GM12874 (cell line): ENCODE measurements around the gene CIB4.

Experiments used
- TF ChIP-seq, protein P1 (sequence below): IDR thresholded peaks from 2 replicates; pipeline ENCODE4 v1.5.1; 2011; ENCODE audit warnings: low read depth, mild to moderate bottlenecking, control low read depth, low read length, moderate library complexity; ENCODE audit not compliant: insufficient read depth

The CIB4 gene

DNA sequence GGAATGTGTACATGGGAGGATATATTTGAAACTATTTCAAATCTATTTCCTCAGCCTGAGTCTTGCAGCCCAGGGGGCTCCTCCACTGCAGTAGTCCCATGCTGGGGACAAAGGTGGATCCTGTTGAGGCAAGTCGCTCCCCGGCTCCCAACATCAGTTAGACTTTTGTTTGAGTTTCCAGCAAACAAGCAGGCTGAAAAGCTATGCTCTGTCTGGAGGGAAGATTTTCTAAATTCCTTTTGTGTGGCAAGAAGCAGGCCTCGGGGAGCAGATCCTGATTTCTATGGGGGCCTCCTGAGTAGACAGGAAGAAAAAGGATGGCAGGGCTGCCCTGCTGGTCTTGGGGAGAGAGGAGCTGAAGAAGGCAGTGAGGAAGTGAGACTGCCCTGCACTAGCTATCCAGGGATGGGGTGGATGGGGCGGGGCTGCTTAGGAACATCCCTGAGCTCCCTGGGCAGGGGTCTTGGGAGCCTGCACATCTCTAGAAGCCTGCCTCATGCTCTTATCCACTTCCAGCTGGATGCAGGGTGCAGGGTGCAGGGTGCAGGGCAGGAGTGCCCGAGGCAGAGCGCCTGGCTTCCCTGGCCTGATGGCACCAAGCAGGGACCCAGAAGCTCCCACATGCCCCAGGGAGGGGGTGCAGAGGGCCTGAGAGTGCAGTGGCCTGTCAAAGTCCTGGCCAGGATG is 6.0 kb upstream of the CIB4 start:
- TF ChIP-seq, protein P1, sequence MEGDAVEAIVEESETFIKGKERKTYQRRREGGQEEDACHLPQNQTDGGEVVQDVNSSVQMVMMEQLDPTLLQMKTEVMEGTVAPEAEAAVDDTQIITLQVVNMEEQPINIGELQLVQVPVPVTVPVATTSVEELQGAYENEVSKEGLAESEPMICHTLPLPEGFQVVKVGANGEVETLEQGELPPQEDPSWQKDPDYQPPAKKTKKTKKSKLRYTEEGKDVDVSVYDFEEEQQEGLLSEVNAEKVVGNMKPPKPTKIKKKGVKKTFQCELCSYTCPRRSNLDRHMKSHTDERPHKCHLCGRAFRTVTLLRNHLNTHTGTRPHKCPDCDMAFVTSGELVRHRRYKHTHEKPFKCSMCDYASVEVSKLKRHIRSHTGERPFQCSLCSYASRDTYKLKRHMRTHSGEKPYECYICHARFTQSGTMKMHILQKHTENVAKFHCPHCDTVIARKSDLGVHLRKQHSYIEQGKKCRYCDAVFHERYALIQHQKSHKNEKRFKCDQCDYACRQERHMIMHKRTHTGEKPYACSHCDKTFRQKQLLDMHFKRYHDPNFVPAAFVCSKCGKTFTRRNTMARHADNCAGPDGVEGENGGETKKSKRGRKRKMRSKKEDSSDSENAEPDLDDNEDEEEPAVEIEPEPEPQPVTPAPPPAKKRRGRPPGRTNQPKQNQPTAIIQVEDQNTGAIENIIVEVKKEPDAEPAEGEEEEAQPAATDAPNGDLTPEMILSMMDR = no peak

DNA sequence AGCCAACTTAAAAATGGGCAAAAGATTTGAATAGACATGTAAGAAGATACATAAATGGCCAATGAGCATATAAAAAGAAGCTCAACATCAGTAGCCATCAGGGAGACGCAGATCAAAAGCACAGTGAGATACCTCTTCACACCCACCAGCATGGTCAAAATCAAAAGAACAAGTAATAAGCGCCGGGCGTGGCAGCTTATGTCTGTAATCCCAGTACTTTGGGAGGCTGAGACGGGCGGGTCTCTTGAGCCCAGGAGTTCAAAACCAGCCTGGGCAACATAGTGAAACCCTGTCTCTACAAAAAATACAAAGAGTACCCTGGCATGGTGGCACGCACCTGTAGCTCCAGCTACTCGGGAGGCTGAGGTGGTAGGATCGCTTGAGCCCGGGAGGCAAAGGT is 4.6 kb upstream of the CIB4 start:
- TF ChIP-seq, protein P1 = no peak

DNA sequence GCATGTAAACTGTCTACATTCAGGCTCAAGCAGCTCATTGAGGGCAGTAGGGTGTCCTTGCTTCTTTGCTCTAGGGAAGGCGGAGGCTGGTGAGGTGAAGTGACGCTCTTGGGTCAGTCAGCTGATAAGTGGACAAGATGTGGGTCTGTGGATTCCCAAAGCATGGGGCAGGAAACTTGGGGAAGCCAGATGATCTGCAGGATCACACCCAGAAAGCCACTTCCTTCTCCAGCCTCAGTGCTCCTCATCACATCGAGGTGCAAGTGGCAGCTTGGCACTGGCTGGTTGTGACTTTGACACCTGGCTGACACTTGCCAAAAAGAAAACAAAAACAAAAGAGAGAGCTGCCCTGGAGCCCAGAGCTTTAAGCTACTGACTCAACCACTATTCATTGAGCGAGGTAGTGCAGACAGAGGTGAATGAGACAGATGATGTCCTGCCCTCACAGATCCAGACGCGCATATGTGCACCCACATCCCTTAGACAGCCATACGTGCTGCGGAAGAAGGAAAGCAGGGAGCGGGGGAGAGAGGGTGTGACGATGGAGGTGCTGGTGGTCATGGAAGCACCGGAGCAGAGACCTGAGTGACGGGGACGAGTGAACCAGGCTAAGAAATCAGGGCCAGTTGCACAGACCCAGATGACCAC is 3.1 kb upstream of the CIB4 start:
- TF ChIP-seq, protein P1 = no peak

DNA sequence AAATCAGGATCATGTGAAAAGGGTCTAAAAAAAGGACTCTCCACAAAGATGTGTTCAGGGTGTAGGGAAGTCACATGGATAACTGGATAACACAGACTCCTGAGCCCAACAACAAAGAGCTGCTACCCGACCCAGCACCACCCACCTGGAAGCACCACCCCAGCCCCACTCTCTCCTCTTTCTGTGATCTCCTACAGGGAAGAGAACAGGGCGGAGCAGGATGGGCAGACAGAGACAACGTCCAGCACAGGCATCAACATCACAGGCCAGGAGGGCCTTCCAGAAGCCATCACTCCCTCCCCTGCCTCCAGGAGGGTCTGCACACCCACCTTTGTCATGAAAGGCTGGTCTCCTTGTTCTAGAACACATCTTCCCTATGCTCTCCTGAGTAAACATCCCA is 1.3 kb upstream of the CIB4 start:
- TF ChIP-seq, protein P1 = no peak

DNA sequence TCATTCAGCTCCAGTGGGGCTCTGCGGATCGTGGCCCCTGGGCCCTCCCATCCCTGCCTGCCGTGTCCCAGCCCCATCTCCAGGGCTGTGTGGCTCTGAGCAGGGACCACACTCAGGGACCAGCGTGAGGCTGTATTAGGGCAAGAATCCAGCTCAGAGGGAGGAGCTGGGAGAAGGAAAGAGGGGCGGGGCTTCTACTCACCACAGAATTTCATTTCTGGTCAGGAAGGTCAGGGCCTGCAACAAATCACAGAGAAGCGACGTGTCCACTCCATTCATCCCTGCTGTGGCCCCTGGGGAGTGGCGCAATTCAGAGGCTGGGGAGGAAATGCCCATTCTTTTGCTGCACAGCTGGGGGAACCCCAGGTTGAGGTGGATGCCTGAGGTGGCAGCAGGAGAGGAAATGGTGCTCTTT is 828 bp downstream of the CIB4 start:
- TF ChIP-seq, protein P1 = no peak

DNA sequence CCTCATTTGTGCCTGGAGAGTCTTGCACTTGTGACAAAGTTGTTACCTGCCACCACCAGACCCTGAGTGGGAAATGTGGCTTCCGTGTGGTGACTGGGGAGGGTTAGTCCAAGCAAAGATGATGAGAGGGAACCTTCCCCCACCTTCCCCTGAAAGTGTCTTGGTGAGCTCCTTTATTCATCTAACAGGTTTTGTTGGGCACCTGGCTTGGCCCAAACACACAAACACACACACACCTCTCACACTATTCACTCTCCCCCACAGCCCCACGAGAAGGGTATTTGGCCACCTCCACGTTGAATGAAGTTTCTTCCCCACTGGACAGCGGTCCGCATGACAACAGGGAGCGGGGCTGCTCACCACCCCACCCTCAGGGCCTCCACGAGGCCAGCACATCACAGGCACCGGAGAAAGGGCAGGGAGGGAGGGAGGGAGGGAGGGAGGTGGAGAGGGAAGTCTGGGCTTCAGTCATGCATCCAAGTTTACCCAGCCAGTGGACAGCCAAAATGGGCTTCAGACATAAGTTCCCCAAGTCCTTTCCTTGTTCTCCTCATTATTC is 1.4 kb downstream of the CIB4 start:
- TF ChIP-seq, protein P1 = no peak

DNA sequence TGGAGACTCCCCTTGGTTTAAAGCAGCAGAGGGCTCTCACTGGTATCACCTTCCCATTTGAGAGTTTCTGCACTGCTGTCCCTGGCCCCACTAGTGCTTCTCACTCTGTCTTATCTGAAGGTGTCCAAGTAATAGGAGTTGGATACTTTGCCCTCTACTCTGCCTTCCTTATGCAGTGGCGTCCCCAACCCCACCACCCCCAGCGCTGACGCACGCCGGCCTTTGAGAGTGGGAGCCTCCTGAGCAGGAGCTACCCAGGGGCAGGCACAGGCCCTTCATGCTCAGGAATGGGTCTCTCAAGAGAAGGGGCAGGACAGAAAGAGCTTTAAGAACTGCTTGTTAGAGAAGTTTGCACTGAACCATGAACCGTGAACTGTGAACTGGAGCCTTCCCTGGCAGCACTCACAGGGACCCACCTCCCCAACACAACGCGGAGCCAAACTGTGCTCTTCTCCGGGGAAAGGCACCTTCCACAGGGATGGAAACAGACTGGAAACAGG is 3.3 kb downstream of the CIB4 start:
- TF ChIP-seq, protein P1 = no peak
